Skin epidermis (tissue), 12 donors: ENCODE results near the gene MAK.
A peak's percentile ranks its signal among the peaks of the same experiment; 100 is the strongest.

Experiments used
- H3K27ac ChIP-seq, 21 experiments: fragments of 200-600 bp; sonication (generic) in 11 of 21; one replicate each; pipeline ENCODE4 v1.5.0; 2020; ENCODE audit warnings: mild to moderate bottlenecking in 3 of 21, inconsistent platforms in 2 of 21, moderate library complexity in 2 of 21
- H3K4me3 ChIP-seq, 7 experiments: fragments of 200-600 bp; sonication (generic) in 2 of 7; one replicate each; pipeline ENCODE4 v1.5.0; 2020; ENCODE audit warnings: inconsistent platforms in 2 of 7, mild to moderate bottlenecking in 2 of 7, moderate library complexity in 1 of 7

Gene MAK

GRCh38 chr6:10733863-10734262 is 104.5 kb downstream of the MAK start:
- Histone ChIP-seq H3K4me3 (no peak overlapping the region), H3K27ac (peak overlapping the region in 1 of 21 experiments; percentile 2)

GRCh38 chr6:10733151-10733715 is 105.1 kb downstream of the MAK start:
- H3K4me3 ChIP-seq = no peak overlapping the region

DNA sequence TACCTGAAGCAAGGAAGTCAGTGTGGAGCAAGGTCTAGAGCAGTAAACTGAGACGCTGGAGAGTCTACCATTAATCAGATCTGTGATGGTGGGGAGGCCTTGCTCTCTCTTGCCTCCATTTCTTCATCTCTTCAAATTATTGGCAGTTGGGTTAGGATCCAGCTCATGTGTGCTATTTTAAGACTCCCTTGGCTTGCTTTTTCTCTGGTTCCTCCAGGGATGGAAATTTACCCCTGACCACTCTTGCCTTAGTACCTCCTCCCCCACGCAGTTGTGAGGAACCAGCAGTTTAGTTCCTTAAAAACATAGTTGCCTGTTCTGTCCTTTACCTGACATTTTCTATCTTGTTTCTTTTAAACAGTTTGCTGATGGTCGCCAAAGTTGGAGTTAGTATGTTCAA is 108.1 kb downstream of the MAK start:
- H3K27ac ChIP-seq = no peak overlapping the region
- H3K4me3 ChIP-seq = no peak overlapping the region

More at GRCh38 chr6:10733151-10733715, 105.1 kb downstream of the MAK start:
- peak overlapping the region in 1 of 21 experiments; percentile 2 for H3K27ac ChIP-seq

- H3K4me3 ChIP-seq = no peak overlapping the region
Measured at GRCh38 chr6:10725716-10726115, 112.6 kb downstream of the MAK start.

GRCh38 chr6:10725044-10725443 is 113.3 kb downstream of the MAK start:
- Histone ChIP-seq H3K27ac (no peak overlapping the region), H3K4me3 (no peak overlapping the region)

More at GRCh38 chr6:10725716-10726115, 112.6 kb downstream of the MAK start:
- no peak overlapping the region for H3K27ac ChIP-seq

DNA sequence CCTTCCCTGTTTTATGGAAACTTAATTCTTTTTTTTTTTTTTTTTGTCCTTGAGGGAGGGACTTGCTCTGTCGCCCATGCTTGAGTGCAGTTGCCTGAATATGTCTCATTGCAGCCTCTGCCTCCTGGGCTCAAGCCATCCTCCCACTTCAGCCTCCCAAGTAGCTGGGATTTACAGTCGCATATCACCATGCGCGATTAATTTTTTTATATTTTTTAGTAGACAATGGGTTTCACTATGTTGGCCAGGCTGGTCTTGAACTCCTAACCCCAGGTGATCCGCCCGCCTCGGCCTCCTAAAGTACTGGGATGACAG is 114.8 kb downstream of the MAK start:
- H3K27ac ChIP-seq = peak overlapping the region in 20 of 21 experiments; percentile 65 to 93 (median 86)
- peak overlapping the region; percentile 46 to 72 (median 62) for H3K4me3 ChIP-seq

DNA sequence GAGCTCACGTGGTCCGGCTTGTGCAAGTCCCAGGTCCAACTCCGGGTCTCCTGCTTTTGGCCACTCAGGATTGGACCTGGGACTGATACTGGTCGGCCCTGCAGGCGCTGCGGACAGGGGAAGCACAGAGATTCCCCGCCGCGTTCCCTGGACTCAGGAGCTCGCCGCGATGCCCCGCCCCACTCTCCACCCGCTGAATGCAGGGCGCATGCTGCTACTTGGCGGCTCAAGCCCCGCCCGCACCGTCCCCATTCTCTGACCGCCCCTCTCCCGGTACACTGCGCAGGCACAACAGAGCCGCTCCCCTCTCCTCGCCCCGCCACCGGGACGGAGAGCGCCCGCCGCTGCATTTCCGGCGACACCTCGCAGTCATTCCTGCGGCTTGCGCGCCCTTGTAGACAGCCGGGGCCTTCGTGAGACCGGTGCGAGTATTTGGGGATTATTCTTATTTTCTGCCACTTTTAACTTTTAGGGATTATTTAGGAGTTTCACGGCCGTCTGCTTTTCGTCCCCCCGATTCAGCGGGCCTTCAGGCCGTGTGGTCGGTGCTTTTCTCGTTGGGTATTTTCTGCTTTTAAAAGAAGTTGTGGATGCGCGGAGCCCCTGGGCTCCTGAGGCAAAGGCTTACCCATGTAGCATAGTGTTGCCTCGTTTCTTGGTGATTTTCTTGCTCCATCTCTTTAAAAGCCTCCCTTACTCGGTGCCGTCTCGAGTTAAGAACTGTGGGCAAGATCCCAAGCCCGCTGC is 115.3 kb downstream of the MAK start, which contains the start of gene TMEM14C:
TMEM14C (plus strand) TSS at position 251 of the 747 bp plus-strand sequence. CDS start 1,544 bp downstream, outside the sequence.
- H3K4me3 ChIP-seq = peak within 1 kb of the TSS; percentile 46 to 72 (median 62)
- peak within 1 kb of the TSS in 20 of 21 experiments; percentile 65 to 93 (median 86) for H3K27ac ChIP-seq

DNA sequence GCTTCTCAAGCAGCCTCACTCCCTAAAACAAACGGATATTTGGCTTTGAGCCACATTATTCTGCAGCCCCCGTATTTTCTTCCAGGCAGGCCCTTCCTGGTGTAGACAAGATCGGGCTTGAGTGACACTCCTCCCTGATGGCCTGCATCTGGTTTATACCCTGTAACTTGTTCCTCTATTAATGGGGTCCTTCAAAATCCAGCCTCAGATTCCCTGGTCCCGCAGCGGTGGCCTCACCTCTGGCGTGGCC is 115.8 kb downstream of the MAK start:
- peak overlapping the region in 20 of 21 experiments; percentile 65 to 93 (median 86) for H3K27ac ChIP-seq
- peak overlapping the region; percentile 46 to 72 (median 62) for H3K4me3 ChIP-seq

DNA sequence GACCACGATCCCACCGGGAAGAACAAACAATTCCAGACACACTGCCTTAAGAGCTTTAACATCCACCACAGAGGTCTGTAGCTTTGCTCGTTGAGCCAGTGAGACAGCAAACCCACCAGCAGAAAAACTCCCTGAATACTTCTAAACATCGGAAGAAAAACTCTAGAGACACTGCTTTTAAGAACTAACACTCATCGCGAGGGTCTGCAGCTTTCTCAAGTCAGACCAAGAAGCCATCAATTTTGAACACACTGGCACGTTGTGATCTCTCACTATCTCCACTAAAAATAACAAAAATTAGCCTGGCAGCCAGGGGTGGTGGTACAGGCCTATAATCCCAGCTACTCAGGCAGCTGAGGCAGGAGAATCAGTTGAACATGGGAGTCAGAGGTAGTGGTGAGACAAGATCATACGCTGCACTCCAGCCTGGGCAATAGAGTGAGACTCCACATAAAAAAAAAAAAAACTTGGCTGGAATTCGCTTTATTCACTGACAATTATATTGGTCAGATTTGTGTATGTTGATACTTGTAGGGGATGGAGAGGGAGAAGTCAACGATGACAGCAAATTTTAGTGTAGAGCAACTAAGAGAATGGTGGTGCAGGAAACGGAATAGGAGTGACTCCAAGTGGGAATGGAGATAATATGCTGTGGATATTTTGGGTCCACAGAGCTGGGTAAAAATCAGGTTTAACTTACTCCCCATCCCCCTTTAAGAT is 116.3 kb downstream of the MAK start:
- Histone ChIP-seq H3K27ac (peak overlapping the region in 19 of 21 experiments; percentile 65 to 93 (median 86)), H3K4me3 (peak overlapping the region; percentile 46 to 72 (median 62))

- peak overlapping the region; percentile 40 to 60 (median 51) for H3K4me3 ChIP-seq
- peak overlapping the region in 20 of 21 experiments; percentile 76 to 98 (median 88) for H3K27ac ChIP-seq
Measured at GRCh38 chr6:10720960-10721849, 117.1 kb downstream of the MAK start.

DNA sequence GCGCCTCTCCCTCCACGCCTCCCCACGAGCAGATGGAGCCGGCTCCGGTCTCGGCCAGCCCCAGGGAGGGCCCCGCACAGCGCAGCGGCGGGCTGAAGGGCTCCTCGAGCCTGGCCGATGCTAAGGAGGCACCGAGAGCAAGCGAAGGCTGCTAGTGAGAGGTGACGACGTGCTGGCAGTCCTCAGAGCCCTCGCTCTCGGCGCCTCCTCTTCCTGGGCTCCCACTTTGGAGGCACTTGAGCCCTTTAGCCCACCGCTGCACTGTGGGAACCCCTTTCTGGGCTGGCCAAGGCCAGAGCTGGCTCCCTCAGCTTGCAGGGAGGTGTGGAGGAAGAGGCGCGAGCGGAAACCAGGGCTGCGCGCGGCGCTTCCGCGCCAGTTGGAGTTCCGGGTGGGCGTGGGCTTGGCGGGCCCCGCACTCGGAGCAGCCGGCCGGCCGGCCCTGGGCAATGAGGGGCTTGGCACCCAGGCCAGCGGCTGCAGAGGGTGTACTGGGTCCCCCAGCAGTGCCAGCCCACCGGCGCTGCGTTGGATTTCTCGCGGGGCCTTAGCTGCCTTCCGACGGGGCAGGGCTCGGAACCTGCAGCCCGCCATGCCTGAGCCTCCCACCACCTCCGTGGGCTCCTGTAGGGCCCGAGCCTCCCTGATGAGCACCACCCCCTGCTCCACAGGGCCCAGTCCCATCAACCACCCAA is 117.9 kb downstream of the MAK start:
- Histone ChIP-seq H3K4me3 (peak overlapping the region; percentile 40 to 60 (median 51)), H3K27ac (peak overlapping the region; percentile 41 to 98 (median 88))

DNA sequence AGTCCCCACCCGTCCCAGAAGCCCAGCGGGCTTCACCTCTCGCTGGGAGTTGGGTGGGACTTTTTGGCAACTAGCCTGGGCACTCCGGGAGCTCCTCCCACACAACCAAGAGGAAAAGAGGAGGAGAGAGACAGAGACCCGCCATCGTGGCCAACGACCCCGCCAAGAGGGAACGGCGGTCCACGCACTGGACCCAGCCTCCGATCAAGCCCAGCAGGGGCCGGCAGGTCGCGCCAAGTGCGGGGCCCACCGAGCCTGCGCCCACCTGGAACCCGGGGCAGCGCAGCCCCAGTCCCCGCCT is 118.4 kb downstream of the MAK start:
- peak overlapping the region; percentile 41 to 98 (median 88) for H3K27ac ChIP-seq
- peak overlapping the region; percentile 40 to 60 (median 51) for H3K4me3 ChIP-seq

DNA sequence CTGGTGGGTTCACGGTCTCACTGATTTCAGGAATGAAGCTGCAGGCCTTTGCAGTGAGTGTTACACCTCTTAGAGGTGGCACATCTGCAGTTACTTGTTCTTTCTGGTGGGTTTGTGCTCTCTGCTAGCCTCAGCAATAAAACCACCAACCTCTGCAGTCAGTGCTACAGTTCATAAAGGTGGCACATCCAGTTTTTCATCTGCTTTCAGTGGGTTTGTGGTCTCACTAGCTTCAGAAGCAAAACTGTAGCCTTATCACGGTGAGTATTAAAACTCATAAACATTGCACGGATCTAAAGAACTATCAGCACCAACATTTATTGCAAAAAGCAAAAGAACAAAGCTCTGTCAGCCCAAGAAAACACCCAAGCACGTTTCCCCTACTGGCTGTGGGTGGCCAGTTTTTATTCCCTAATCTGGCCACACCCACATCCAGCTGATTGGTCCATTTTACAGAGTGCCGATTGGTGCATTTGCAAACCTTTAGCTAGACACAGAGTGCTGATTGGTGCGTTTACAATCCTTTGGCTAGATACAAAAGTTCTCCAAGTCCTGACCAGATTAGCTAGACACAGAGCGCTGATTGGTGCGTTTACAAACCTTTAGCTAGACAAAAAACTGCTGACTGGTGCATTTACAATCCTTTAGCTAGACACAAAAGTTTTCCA is 118.9 kb downstream of the MAK start:
- peak overlapping the region; percentile 40 to 60 (median 51) for H3K4me3 ChIP-seq
- peak overlapping the region in 16 of 21 experiments; percentile 76 to 98 (median 89) for H3K27ac ChIP-seq

- Histone ChIP-seq H3K27ac (no peak overlapping the region), H3K4me3 (no peak overlapping the region)
Measured at GRCh38 chr6:10713962-10714361, 124.4 kb downstream of the MAK start.
